SW 1271 (cell line): Measurements from ENCODE around the gene GNAO1.
A peak's percentile ranks its signal among the peaks of the same experiment; 100 is the strongest.

ENCODE experiments used
- DNase-seq, 2 experiments: peaks; one replicate each; lab custom pipeline; 2025; lab: John Stamatoyannopoulos, UW

The GNAO1 gene

GRCh38 chr16:56336711-56337110 lies 145.4 kb downstream of the GNAO1 start:
- DNase-seq, result no peak

GRCh38 chr16:56337131-56337857 lies 146.0 kb downstream of the GNAO1 start:
- DNase-seq, result no peak

- no peak for DNase-seq
Observed at GRCh38 chr16:56337858-56338325, 146.6 kb downstream of the GNAO1 start.

DNA sequence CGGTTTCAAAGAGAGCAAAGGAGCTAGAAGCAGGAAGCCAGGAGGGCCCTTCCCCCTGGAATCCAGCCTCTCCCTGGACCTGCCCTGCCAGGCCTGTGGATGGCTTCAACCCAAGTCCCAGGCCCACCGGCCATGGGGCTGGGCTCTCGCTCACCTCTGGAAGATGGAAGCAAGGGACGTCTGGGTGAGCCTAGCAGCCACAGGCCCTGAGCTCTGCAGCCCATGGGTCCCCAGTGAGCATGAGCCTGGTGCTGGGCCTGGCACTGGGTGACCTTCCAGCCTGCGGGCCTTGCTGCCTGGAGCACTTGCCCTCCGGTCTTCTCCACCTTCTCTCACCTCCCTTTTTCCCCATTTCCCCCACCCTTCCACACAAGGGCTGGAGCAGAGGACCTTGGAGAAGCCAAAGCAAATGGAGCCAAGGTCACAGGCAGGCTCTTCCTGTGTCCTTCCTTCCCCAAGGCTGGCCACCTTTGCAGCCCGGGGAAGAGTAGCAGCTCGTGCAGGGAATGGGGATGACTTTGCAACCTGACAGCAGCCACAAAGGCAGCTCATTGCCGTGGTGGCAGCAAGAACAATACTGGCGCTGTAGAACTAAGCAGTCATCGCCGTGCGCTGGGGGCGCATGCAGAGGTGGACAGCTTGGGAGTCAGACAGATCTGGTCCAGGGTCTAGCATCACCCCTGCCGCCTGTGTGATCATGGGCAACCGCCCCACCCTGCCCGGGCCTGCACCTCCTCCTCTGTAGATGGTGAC lies 147.5 kb downstream of the GNAO1 start:
- DNase-seq, result no peak

DNA sequence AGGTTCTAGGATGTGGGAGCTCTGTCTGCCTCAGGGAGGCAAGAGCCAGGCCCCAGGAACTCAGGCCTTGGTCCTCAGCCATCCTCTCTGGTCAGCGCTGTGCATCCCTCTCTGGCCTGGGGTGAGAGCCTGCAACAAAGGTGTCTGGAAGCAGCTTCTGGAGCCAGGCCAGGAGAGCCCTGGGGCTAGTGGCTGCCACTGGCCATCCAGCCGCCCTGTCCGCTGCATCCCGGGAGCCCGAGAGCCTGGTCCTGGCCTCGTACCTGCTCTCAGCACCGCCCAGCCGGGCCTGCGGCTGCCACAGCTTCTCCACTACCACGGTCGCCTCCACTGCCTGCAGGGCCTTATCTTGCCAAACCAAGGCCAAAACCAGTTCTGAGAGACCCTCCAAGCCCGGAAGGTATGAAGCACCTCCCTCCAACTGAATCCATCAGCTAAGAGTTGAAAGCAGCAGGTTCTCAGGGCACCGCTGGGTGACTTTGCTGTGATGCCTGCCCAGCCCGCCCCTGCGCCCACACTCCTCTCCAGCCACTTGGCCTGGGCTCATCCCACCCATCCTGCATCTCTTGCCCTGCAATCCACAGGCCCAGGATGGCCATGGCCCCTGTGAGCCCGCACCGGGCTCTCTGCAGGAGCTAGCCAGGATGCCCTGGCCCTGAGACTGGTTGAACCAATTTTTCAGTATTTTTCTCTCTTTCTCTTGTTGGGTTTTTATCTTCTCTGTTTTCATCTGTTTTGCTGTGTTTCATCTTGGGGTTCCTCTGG lies 148.3 kb downstream of the GNAO1 start:
- DNase-seq, result no peak

GRCh38 chr16:56340416-56340815 lies 149.1 kb downstream of the GNAO1 start:
- no peak for DNase-seq

DNA sequence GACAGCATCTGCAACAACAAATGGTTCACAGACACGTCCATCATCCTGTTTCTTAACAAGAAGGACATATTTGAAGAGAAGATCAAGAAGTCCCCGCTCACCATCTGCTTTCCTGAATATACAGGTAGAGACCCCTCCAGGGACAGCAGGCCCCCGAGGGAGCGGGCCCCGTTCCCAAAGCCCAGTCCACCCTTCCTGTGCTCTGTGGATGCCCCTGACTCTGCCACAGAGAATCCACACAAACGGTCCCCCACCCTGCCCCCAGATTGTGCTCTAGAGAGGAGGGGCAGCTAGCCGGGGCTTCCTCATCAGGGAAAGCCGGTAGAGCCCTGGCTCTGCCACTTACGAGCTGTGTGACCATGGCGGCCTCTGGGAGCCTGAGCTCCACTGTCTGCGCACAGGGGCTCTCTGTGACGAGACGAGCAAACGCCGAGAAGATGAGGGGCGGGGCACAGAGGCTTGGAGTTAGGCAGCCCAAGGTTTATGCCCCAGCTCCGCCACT lies 149.6 kb downstream of the GNAO1 start:
- no peak for DNase-seq

- no peak for DNase-seq
Observed at GRCh38 chr16:56341656-56342399, 150.5 kb downstream of the GNAO1 start.

- DNase-seq, result no peak
Observed at GRCh38 chr16:56343661-56344517, 152.6 kb downstream of the GNAO1 start.

DNA sequence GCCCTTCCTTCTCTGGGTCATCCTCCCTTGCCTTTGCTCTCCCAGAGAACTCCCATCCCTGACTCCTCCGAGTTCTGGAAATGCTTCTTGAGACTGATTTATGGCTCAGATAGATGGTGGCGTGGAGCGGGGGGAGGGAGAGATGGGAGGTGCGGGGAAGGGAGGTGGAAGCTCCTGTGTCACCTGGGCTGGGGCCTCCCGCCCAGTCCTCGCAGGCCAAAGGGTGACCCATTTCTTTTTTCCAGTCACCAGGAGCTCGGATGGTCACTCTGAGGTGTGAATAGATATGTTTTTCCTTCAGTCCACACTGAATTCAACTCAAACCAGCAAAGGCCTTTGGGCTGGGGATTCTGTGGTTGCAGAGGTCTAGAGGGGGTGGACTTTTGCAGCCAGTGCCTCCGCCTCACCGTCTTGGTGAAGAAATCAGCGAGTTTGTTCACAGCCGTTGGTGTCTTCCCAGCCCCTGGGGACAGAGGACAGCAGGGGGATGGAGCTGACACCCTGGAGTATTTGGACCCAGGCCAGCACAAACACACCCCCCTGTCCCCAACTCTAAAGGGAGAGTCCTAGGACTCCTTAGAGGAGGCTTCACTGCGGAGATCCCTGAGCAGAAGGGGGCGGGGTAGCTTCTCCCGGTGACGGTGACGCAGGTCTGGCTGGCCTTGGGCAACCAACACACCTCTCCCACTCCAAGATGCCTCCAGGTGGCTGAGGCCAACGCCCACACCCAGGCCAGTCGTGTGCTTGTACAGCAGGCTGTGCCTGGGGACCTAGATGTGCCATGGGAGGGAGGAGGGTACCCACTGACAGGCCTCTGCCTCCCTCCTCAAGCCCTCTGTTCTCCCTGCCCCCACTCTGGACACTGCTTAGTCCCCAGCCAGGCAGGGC lies 153.5 kb downstream of the GNAO1 start:
- no peak for DNase-seq

DNA sequence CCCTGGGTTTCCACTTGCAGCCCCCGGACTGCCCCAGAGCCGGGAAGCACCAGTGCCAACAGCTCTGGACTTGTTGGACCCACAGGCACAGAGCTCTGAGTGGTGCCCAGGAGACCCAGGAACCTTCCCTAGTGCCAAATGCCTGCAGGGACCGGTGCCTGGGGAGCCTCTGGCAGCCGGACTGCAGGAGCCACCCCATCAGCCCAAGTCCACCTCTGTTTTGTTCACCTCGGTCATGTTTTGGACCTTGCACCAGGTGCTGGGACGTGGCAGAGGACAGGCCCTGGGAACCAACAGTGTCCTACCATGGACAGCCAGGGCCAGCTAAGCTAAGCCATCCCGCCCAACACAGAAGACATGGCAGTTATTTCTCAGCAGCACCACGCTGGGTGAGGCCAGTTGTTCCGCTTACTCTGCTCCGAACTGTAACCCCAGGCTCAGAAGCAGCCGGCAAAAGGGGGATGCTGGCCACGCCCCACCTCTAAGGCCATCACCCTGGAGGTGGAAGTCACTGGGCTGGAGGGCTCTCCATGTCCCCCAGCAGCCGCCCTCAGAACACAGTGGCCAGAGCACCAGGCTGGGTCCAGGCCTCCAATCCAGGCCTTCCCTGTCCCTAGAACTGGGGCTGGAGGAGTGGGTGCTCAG lies 154.2 kb downstream of the GNAO1 start:
- DNase-seq, result no peak

DNA sequence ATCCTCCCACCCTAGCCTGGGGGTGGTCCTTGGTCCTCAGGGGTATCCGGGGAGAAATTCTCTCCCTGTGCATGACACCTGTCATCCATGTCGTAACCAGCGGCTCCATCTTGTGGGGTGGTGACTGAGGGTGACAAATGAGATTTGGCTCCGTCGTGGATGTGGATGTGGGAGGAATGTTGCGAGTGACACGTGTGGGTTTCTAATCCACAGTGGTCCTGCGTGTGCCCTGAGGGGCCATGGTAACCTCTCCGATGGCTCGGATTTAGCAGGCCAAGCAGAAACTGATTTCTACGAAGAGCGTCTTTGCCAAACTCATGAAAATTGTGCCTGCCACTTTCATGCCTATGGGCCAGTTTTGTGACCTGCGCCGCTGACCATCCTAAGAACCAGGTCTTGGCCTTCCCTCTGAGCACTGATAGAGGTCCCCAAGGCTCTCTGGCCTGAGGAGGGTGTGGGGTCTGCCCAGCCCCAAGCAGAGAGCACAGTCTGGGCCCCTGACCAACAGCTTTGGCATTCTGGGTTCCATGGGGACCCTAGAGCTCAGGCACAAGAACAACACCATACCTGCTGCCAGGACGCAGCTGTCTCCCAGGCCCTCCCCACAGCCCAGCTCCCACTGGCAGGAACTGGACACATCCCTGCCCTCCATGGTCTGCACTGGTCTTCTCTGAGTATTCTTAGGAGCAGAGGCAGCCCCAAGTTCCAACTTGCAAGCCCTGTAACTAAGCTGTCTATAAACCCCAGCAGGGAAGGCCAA lies 155.0 kb downstream of the GNAO1 start:
- no peak for DNase-seq

DNA sequence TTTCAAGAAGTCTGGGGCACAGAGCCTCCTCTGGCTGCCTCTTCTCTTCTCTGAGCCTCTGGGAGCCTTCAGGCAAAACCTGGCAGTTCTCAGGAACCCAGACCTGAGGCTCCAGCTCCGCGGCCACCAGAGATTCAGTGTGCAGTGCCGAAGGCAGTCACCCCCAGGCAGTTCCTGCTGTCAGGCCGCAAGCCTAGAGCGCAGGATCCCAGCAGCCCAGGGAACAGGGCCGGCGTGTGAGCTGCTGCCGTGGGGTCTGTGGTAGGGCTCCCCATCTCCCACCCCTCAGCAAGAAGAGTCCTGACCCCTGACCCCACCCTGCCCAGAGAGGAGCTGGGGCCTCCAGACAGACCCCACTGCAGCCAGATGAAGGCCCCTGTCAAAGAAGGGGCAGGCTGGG lies 155.9 kb downstream of the GNAO1 start:
- DNase-seq, result no peak

GRCh38 chr16:56347670-56348069 lies 156.4 kb downstream of the GNAO1 start:
- no peak for DNase-seq

DNA sequence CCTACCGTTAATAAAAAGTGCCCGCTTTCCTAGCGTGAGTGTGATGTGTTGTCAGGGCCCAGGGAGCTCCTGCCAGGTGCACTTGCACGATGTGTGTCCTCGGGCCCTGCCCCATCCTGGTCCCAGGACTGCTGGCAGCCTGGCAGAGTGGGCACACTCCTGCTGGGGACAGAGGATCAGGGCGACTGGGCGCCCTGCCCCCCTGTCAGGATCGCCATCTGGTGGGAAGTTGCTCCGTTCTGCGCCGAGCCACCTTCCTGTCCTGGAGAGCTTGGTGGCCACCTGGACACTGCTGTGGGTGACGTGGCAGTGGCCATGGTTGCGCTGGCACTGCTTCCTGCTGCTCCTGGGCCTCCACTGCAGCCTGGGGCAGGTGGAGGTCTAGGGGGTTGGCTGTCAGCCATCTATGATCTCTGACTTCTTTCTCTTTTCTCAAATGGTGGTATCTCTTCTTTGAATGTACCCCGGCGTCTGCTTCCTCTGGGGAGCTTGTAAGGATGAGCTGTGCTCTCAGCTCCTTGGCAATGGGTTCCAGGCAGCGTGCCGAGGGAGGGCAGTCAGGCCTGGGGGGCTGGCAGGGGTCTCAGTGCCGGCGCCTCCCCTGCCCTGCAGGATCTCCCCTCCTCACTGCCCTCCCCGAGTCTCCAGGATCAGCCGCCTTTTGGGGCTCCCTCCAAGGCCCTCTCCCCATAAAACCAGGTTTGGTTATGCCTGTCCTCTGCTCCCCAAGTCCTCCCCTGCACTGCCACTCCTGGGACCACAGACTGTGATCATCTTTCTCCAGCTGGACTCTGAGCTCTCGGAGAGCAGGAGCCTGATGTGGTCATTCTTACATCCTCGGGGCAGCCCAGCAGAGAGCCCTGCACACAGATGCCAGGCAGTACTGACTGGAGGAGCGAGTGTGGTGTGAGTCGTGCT lies 157.1 kb downstream of the GNAO1 start:
- DNase-seq, result peak in 1 of 2 experiments; percentile 51

DNA sequence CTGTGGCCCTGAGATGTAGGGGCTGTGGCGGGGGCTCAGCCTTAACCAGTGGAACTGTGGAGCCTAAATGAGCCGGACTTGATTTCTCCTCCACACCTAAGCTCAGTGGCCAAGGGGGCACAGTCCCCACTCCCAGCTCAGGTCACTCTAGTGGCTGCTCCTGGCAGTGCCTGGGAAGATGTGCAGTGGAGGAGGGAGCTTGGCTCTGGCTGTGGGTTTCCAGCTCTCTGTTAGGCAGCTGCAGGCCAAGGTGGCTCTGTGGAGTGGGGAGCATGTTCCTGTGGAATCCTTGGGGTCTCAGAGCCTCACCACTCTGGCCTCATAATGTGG lies 157.8 kb downstream of the GNAO1 start:
- DNase-seq, result no peak

DNA sequence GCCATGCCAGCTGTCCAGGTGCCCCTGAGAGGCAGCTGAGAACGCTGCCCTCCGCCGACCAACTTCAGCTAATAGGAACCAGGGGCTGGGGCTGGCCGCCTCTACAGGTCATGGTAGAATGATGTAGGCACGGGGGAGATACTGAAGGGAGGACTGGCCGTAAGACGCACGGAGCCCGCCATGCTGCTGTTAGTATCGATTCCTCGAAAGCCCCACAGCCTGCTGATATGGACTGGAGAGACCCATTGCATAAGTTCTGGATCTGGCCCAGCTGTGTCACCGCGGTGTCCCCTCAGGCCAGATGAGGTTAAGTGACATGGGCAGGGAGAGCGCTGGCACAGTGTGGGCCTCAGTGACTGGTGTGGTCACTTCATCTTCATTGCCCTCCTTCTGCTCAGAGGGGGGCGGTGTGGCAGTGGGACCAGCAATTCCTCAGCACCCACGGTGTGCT lies 158.4 kb downstream of the GNAO1 start:
- no peak for DNase-seq
